IMR-90 (cell line): ENCODE results near the gene KCTD16. TPM values are rescaled to one million over a fixed set of nuclear protein-coding genes. Genes with fewer than 3 reads are reported as not detected.

Source experiments
- ATAC-seq: fragments of 200-7000 bp; cut with Tn5 transposase; 2 replicates; pipeline ENCODE4 v1.9.1; 2020; ENCODE audit warnings: low read depth, mild to moderate bottlenecking, moderate library complexity
- BruUV-seq: library from RNA; stranded (reverse); fragments of 400-500 nt; replicated peaks from 2 replicates; lab custom pipeline; 2021; lab: Mats Ljungman, UMichigan
- CTCF ChIA-PET: fragments of 300-600 bp; formaldehyde crosslinking; extraction: SDS; loops from one replicate; lab custom pipeline; 2021; ENCODE audit warnings: antibody characterized with exemption; lab: Yijun Ruan, JAX
- POLR2A ChIA-PET: fragments of 300-600 bp; sonication (Branson Sonifier 250); formaldehyde crosslinking; loops from one replicate; lab custom pipeline; 2022; ENCODE audit warnings: antibody characterized with exemption; ENCODE audit not compliant: unreplicated experiment; lab: Charles Lee
- DNase-seq: peaks from one replicate; pipeline ENCODE4 v3.0.0; 2013
- H2AFZ ChIP-seq: replicated peaks from 2 replicates; pipeline ENCODE3; 2013; ENCODE audit warnings: low read length, mild to moderate bottlenecking; ENCODE audit not compliant: poor library complexity
- H2AK5ac ChIP-seq: 2 replicates; pipeline ENCODE4 v1.6.1; 2013; ENCODE audit warnings: low read depth, low read length, inconsistent platforms
- H2AK9ac ChIP-seq: replicated peaks from 2 replicates; pipeline ENCODE3; 2013; ENCODE audit warnings: mild to moderate bottlenecking, low read depth, low read length, moderate library complexity; ENCODE audit not compliant: poor library complexity
- H2BK120ac ChIP-seq: 2 replicates; pipeline ENCODE4 v1.6.1; 2013; ENCODE audit warnings: low read depth, low read length, inconsistent platforms
- H2BK15ac ChIP-seq: 3 replicates; pipeline ENCODE4 v1.6.1; 2013; ENCODE audit warnings: low read depth, low read length, inconsistent platforms
- H2BK20ac ChIP-seq: 2 replicates; pipeline ENCODE4 v1.6.1; 2013; ENCODE audit warnings: low read depth, mild to moderate bottlenecking, inconsistent platforms, low read length, moderate library complexity
- H2BK5ac ChIP-seq: 2 replicates; pipeline ENCODE4 v1.6.1; 2013; ENCODE audit warnings: mild to moderate bottlenecking, low read depth, low read length, inconsistent platforms; ENCODE audit not compliant: poor library complexity, severe bottlenecking
- H3K14ac ChIP-seq: replicated peaks from 2 replicates; pipeline ENCODE4 v1.6.1; 2013; ENCODE audit warnings: low read depth, low read length, inconsistent platforms
- H3K18ac ChIP-seq: 2 replicates; pipeline ENCODE4 v1.6.1; 2013; ENCODE audit warnings: low read depth, low read length, control low read depth
- H3K23ac ChIP-seq: 2 replicates; pipeline ENCODE4 v1.6.1; 2013; ENCODE audit warnings: low read depth, low read length, inconsistent platforms
- H3K27ac ChIP-seq: 2 replicates; pipeline ENCODE4 v1.5.1; 2013; ENCODE audit warnings: mild to moderate bottlenecking, control low read depth, low read length; ENCODE audit not compliant: insufficient read depth
- H3K27me3 ChIP-seq: 2 replicates; pipeline ENCODE4 v1.6.1; 2013; ENCODE audit warnings: low read length; ENCODE audit not compliant: control insufficient read depth, insufficient read depth
- H3K36me3 ChIP-seq: 2 replicates; pipeline ENCODE4 v1.6.1; 2013; ENCODE audit warnings: low read length, mixed read lengths; ENCODE audit not compliant: control insufficient read depth, insufficient read depth
- H3K4ac ChIP-seq: 2 replicates; pipeline ENCODE4 v1.6.1; 2013; ENCODE audit warnings: low read depth, low read length, inconsistent platforms
- H3K4me1 ChIP-seq: 2 replicates; pipeline ENCODE4 v1.6.1; 2013; ENCODE audit warnings: low read length, mixed read lengths; ENCODE audit not compliant: control insufficient read depth, insufficient read depth
- H3K4me2 ChIP-seq: 2 replicates; pipeline ENCODE4 v1.6.1; 2013; ENCODE audit warnings: low read depth, mild to moderate bottlenecking, control low read depth, low read length, moderate library complexity
- H3K4me3 ChIP-seq: 2 replicates; pipeline ENCODE4 v1.5.1; 2013; ENCODE audit warnings: low read depth, mild to moderate bottlenecking, control low read depth, low read length, moderate library complexity; ENCODE audit not compliant: insufficient read depth
- H3K56ac ChIP-seq: 2 replicates; pipeline ENCODE4 v1.6.1; 2013; ENCODE audit warnings: low read length, inconsistent platforms; ENCODE audit not compliant: insufficient read depth; ENCODE audit errors: extremely low read depth
- H3K79me1 ChIP-seq, 2 experiments: 2 replicates each; pipeline ENCODE4 v1.6.1; 2013; ENCODE audit warnings: low read length in 2 of 2, inconsistent platforms in 1 of 2, low read depth in 1 of 2
- H3K9ac ChIP-seq: 2 replicates; pipeline ENCODE4 v1.6.1; 2013; ENCODE audit warnings: low read depth, low read length, control low read depth
- H3K9me1 ChIP-seq: 2 replicates; pipeline ENCODE4 v1.6.1; 2013; ENCODE audit warnings: low read length, inconsistent platforms; ENCODE audit not compliant: insufficient read depth
- H3K9me3 ChIP-seq: 2 replicates; pipeline ENCODE4 v1.6.1; 2013; ENCODE audit warnings: low read length; ENCODE audit not compliant: control insufficient read depth, insufficient read depth
- H4K20me1 ChIP-seq: 2 replicates; pipeline ENCODE4 v1.6.1; 2013; ENCODE audit warnings: low read length, inconsistent platforms; ENCODE audit not compliant: insufficient read depth
- H4K5ac ChIP-seq: 2 replicates; pipeline ENCODE4 v1.6.1; 2013; ENCODE audit warnings: mild to moderate bottlenecking, low read depth, low read length, control low read depth
- H4K8ac ChIP-seq, 2 experiments: 2 replicates each; pipeline ENCODE4 v1.6.1; 2013; ENCODE audit warnings: low read depth in 2 of 2, low read length in 2 of 2, control low read depth in 1 of 2, inconsistent platforms in 1 of 2
- H4K91ac ChIP-seq: 2 replicates; pipeline ENCODE4 v1.6.1; 2013; ENCODE audit warnings: low read depth, low read length, inconsistent platforms; ENCODE audit not compliant: insufficient read depth
- BHLHE40 ChIP-seq: fragments of 150-350 bp; IDR thresholded peaks from 2 replicates; pipeline ENCODE4 v1.6.1; 2016; ENCODE audit warnings: mild to moderate bottlenecking, low read depth, low read length
- CEBPB ChIP-seq: IDR thresholded peaks from 2 replicates; pipeline ENCODE4 v1.6.1; 2012; ENCODE audit warnings: low read depth, low read length, improper control_type of control experiment
- CHD1 ChIP-seq: IDR thresholded peaks from 2 replicates; pipeline ENCODE4 v1.6.1; 2012; ENCODE audit warnings: low read depth, low read length, improper control_type of control experiment
- CTCF ChIP-seq: conservative IDR thresholded peaks from 2 replicates; pipeline ENCODE4 v1.5.1; 2012; ENCODE audit warnings: mild to moderate bottlenecking, low read depth, low read length, improper control_type of control experiment
- ELK1 ChIP-seq: fragments of 150-350 bp; IDR thresholded peaks from 2 replicates; pipeline ENCODE4 v1.6.1; 2016; ENCODE audit warnings: low read depth, mild to moderate bottlenecking, low read length, moderate library complexity, borderline replicate concordance
- FOS ChIP-seq: fragments of 150-350 bp; IDR thresholded peaks from 2 replicates; pipeline ENCODE4 v1.6.1; 2016; ENCODE audit warnings: low read depth, low read length
- MAFK ChIP-seq: IDR thresholded peaks from 2 replicates; pipeline ENCODE4 v1.6.1; 2012; ENCODE audit warnings: low read depth, low read length, improper control_type of control experiment
- MAZ ChIP-seq: IDR thresholded peaks from 2 replicates; pipeline ENCODE4 v1.6.1; 2012; ENCODE audit warnings: low read depth, mild to moderate bottlenecking, low read length, improper control_type of control experiment, moderate library complexity, borderline replicate concordance
- MXI1 ChIP-seq: IDR thresholded peaks from 2 replicates; pipeline ENCODE4 v1.6.1; 2012; ENCODE audit warnings: low read depth, mild to moderate bottlenecking, low read length, moderate library complexity, borderline replicate concordance
- NFE2L2 ChIP-seq: fragments of 150-350 bp; IDR thresholded peaks from 2 replicates; pipeline ENCODE4 v1.6.1; 2016; ENCODE audit warnings: low read depth, mild to moderate bottlenecking, low read length
- POLR2A ChIP-seq: IDR thresholded peaks from 2 replicates; pipeline ENCODE4 v1.6.1; 2012; ENCODE audit warnings: mild to moderate bottlenecking, low read depth, low read length
- RAD21 ChIP-seq: IDR thresholded peaks from 2 replicates; pipeline ENCODE4 v1.6.1; 2012; ENCODE audit warnings: low read length, improper control_type of control experiment
- RCOR1 ChIP-seq: IDR thresholded peaks from 2 replicates; pipeline ENCODE4 v1.6.1; 2012; ENCODE audit warnings: mild to moderate bottlenecking, low read length, improper control_type of control experiment; ENCODE audit not compliant: insufficient replicate concordance
- RFX5 ChIP-seq: IDR thresholded peaks from 2 replicates; pipeline ENCODE4 v1.8.0; 2012; ENCODE audit warnings: low read depth, mild to moderate bottlenecking, low read length, moderate library complexity
- SMC3 ChIP-seq: fragments of 150-350 bp; IDR thresholded peaks from 2 replicates; pipeline ENCODE4 v1.6.1; 2016; ENCODE audit warnings: low read depth, mild to moderate bottlenecking, antibody characterized with exemption, low read length, moderate library complexity
- USF2 ChIP-seq: fragments of 150-350 bp; IDR thresholded peaks from 2 replicates; pipeline ENCODE4 v1.6.1; 2017; ENCODE audit warnings: mild to moderate bottlenecking, antibody characterized with exemption, low read length, low read depth
- WGBS, 2 experiments: methylation state at CpG; one replicate each; pipeline versions ENCODE4 v1.1.5 to v1.1.7; 2013; ENCODE audit warnings: missing lambda C conversion rate in 2 of 2; ENCODE audit not compliant: insufficient read length in 1 of 2; ENCODE audit errors: extremely low coverage in 2 of 2; 5-methylcytosine and 5-hydroxymethylcytosine counted together
- dilution Hi-C: fragments of 300-500 bp; cut with HindIII; formaldehyde crosslinking; loops from one replicate; pipeline ENCODE4 v1.14.3; 2018; ENCODE audit warnings: low sequenced_read_pairs; ENCODE audit not compliant: unreplicated experiment
- in situ Hi-C: fragments of 300-500 bp; cut with MboI; formaldehyde crosslinking; loops from 3 replicates; pipeline ENCODE4 v1.14.3; 2019; ENCODE audit warnings: low sequenced_read_pairs, inconsistent platforms, mixed read lengths
- intact Hi-C: fragments of 100-400 bp; cut with micrococcal nuclease; formaldehyde crosslinking; loops from 2 replicates; pipeline ENCODE4 v1.10.0; 2022
- polyA plus RNA-seq, 3 experiments: library from polyadenylated mRNA; depleted of rRNA; stranded (reverse); fragments of >200 nt; gene quantifications; 2 replicates each; pipeline ENCODE4 v1.2.3, GENCODE V29; 2012; ENCODE audit warnings: low replicate concordance in 1 of 3
- total RNA-seq: library from RNA; depleted of rRNA; stranded (reverse); fragments of >200 nt; gene quantifications from 2 replicates; pipeline ENCODE4 v1.2.3, GENCODE V29; 2012

The KCTD16 gene
- total and polyA plus RNA-seq, 2 of the 4 experiments (the other 2 are of a cell fraction): 0.43 to 1.1 TPM

- ATAC-seq (no peak), DNase-seq (no peak)
- Histone ChIP-seq H2AK9ac (no peak overlapping the region), H3K9me1 (no peaks in the 10 kb centered on the region), H3K27ac (no peak overlapping the region), H3K9me3 (no peaks in the 10 kb centered on the region), H3K14ac (no peak overlapping the region), H3K18ac (no peak overlapping the region), H3K4me2 (no peak overlapping the region), H4K20me1 (no peaks in the 10 kb centered on the region), H2BK120ac (no peak overlapping the region), H2AFZ (no peak overlapping the region), H3K23ac (no peak overlapping the region), H3K56ac (no peak overlapping the region), H4K5ac (no peak overlapping the region), H3K79me1 (no peaks in the 10 kb centered on the region), H3K9ac (no peak overlapping the region), H3K4me3 (no peak overlapping the region), H3K4me1 (no peaks in the 10 kb centered on the region), H2BK5ac (no peak overlapping the region), H3K27me3 (no peaks in the 10 kb centered on the region), H2AK5ac (no peak overlapping the region), H4K91ac (no peak overlapping the region), H3K36me3 (no peaks in the 10 kb centered on the region), H4K8ac (no peak overlapping the region), H2BK20ac (no peak overlapping the region), H3K4ac (no peak overlapping the region), H2BK15ac (no peak overlapping the region)
- ChIA-PET POLR2A (no interaction called here), CTCF (no interaction called here)
- dilution Hi-C loops (no loop called here), in situ Hi-C loops (no loop called here), intact Hi-C loops (no loop called here)
- no TSS peak for BruUV-seq
- TF ChIP-seq MAFK (no peak), ELK1 (no peak), RAD21 (no peak), RCOR1 (no peak), NFE2L2 (no peak), CEBPB (no peak), CTCF (no peak), MAZ (no peak), SMC3 (no peak), FOS (no peak), USF2 (no peak), BHLHE40 (no peak), RFX5 (no peak), POLR2A (no peak), CHD1 (no peak), MXI1 (no peak)
- no CpG with 5 or more reads among the region's 1 CpG for WGBS, 2 experiments
Measured at GRCh38 chr5:144323181-144323580, 152.5 kb downstream of the KCTD16 start.
